Central memory CD8-positive, alpha-beta T cell (primary cell): Measurements from ENCODE around the gene DSCAM.

ENCODE experiments used
- ATAC-seq: fragments of 150-1000 bp; cut with Tn5 transposase; replicated peaks from 2 replicates; pipeline ENCODE4 v1.10.0; 2022; ENCODE audit warnings: mild to moderate bottlenecking, moderate FRiP score, moderate number of reproducible peaks; ENCODE audit not compliant: poor library complexity, severe bottlenecking; ENCODE audit errors: extremely low read depth
- DNase-seq, 2 donors: peaks; one replicate each; pipeline ENCODE4 v3.0.0; 2021; ENCODE audit warnings: low spot score in 2 of 2
- H3K27ac Mint-ChIP-seq: one replicate; pipeline ENCODE4 v1.8.0; 2022; ENCODE audit warnings: low read depth, mild to moderate bottlenecking, moderate library complexity, mixed read lengths
- H3K27me3 Mint-ChIP-seq: one replicate; pipeline ENCODE4 v1.8.0; 2022; ENCODE audit warnings: mixed read lengths
- H3K36me3 Mint-ChIP-seq: one replicate; pipeline ENCODE4 v1.8.0; 2022; ENCODE audit warnings: mild to moderate bottlenecking, moderate library complexity, mixed read lengths; ENCODE audit not compliant: insufficient read depth
- H3K4me1 Mint-ChIP-seq: one replicate; pipeline ENCODE4 v1.8.0; 2022; ENCODE audit warnings: mixed read lengths
- H3K4me3 Mint-ChIP-seq: one replicate; pipeline ENCODE4 v1.8.0; 2022; ENCODE audit warnings: mild to moderate bottlenecking, moderate library complexity, mixed read lengths
- H3K9me3 Mint-ChIP-seq: one replicate; pipeline ENCODE4 v1.8.0; 2022; ENCODE audit warnings: mixed read lengths

The DSCAM gene

DNA sequence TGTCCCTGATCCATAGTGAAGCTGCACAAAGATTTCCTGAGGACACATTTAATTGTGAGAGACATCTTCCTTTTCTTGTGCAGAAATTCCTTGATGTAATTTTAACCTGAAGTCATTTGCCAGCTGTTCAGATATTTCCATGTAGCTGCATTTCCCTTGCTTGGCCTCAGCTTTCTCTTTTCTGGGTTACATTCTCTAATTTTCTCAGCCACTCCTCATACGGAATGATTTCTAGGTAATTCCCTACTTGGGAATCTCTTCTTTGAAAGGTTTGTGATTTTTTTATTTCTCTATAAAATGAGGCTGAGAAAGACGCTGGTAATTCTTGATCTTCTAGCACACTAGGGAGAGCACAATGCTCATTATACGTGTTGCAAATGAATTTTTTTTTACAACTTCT, 780.7 kb downstream of the DSCAM start:
- no peak for ATAC-seq
- no peak overlapping the region for H3K4me3 Mint-ChIP-seq
- H3K27ac Mint-ChIP-seq = no peak overlapping the region
- peaks cover 21% of the 10 kb centered on the region for H3K9me3 Mint-ChIP-seq
- no peaks in the 10 kb centered on the region for H3K27me3 Mint-ChIP-seq
- peaks cover 1% of the 10 kb centered on the region for H3K36me3 Mint-ChIP-seq
- H3K4me1 Mint-ChIP-seq = no peaks in the 10 kb centered on the region
- no peak for DNase-seq

- Mint-ChIP-seq H3K27me3 (no peaks in the 10 kb centered on the region), H3K9me3 (peaks cover 30% of the 10 kb centered on the region), H3K36me3 (no peaks in the 10 kb centered on the region), H3K27ac (no peak overlapping the region), H3K4me1 (no peaks in the 10 kb centered on the region), H3K4me3 (no peak overlapping the region)
- ATAC-seq (no peak), DNase-seq (no peak)
Observed at GRCh38 chr21:40060083-40060677, 786.8 kb downstream of the DSCAM start.

GRCh38 chr21:40057331-40057730, 789.6 kb downstream of the DSCAM start:
- no peak for ATAC-seq
- Mint-ChIP-seq H3K9me3 (peaks cover 41% of the 10 kb centered on the region), H3K36me3 (peaks cover under 1% of the 10 kb centered on the region), H3K27me3 (no peaks in the 10 kb centered on the region), H3K27ac (no peak overlapping the region), H3K4me3 (no peak overlapping the region), H3K4me1 (no peaks in the 10 kb centered on the region)
- no peak for DNase-seq

- H3K27me3 Mint-ChIP-seq = no peaks in the 10 kb centered on the region
- peaks cover 32% of the 10 kb centered on the region for H3K9me3 Mint-ChIP-seq
- H3K27ac Mint-ChIP-seq = no peak overlapping the region
- peaks cover 2% of the 10 kb centered on the region for H3K36me3 Mint-ChIP-seq
- no peak overlapping the region for H3K4me3 Mint-ChIP-seq
- no peak for ATAC-seq
- DNase-seq = no peak
- H3K4me1 Mint-ChIP-seq = no peaks in the 10 kb centered on the region
Observed at GRCh38 chr21:40056031-40056430, 790.9 kb downstream of the DSCAM start.

GRCh38 chr21:40054403-40054802, 792.6 kb downstream of the DSCAM start:
- Mint-ChIP-seq H3K9me3 (peaks cover 24% of the 10 kb centered on the region), H3K36me3 (peaks cover 2% of the 10 kb centered on the region), H3K27me3 (no peaks in the 10 kb centered on the region), H3K27ac (no peak overlapping the region), H3K4me3 (no peak overlapping the region), H3K4me1 (no peaks in the 10 kb centered on the region)
- no peak for ATAC-seq
- no peak for DNase-seq

- Mint-ChIP-seq H3K36me3 (peaks cover 2% of the 10 kb centered on the region), H3K4me1 (no peaks in the 10 kb centered on the region), H3K9me3 (peaks cover 22% of the 10 kb centered on the region), H3K4me3 (no peak overlapping the region), H3K27me3 (no peaks in the 10 kb centered on the region), H3K27ac (no peak overlapping the region)
- ATAC-seq (no peak), DNase-seq (no peak)
Observed at GRCh38 chr21:40053007-40053406, 794.0 kb downstream of the DSCAM start.

DNA sequence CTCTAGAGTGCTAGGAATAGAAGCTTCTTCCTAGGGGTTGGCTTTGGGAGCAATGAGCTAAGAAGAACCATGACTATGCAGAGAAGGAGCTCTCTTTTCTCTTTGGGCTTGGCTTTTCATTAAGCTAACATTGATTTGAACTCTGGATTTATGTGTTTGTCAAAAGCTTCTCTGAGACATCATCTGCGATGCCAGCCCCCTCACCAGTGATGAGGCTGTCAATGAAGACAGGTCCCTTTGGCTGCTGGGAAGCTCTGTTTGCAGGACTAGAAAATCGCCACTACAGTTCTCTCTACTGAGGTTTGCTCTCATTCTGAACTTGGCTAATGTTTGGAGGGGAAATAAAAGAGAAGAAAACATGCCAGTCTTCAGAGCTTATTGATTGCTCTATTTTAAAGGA, 794.7 kb downstream of the DSCAM start:
- peaks cover 21% of the 10 kb centered on the region for H3K9me3 Mint-ChIP-seq
- H3K4me1 Mint-ChIP-seq = no peaks in the 10 kb centered on the region
- peaks cover 2% of the 10 kb centered on the region for H3K36me3 Mint-ChIP-seq
- DNase-seq (no peak), ATAC-seq (no peak)
- H3K4me3 Mint-ChIP-seq = no peak overlapping the region
- H3K27ac Mint-ChIP-seq = no peak overlapping the region
- no peaks in the 10 kb centered on the region for H3K27me3 Mint-ChIP-seq

DNA sequence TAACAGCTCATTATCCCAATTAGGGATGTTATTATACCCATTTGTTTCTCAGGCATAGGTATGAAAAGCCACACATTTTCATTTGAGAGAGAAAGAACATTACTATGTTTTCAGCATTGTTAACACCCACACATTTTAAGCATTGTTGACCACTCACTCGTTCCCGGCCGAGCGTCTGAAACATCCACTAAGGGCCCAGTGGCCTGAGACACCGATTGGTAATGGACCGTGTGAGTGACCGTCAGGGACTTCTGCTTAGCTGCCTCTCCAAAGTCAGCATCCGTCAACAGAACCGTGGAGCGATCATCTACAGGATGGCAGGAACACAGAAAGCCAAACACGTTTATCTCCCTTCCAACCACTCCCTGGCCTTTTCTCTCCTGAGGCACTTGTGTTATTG, 795.2 kb downstream of the DSCAM start:
- Mint-ChIP-seq H3K4me1 (no peaks in the 10 kb centered on the region), H3K9me3 (peaks cover 21% of the 10 kb centered on the region), H3K36me3 (peaks cover 2% of the 10 kb centered on the region), H3K4me3 (no peak overlapping the region), H3K27me3 (no peaks in the 10 kb centered on the region), H3K27ac (no peak overlapping the region)
- DNase-seq (no peak), ATAC-seq (no peak)

- peaks cover 14% of the 10 kb centered on the region for H3K9me3 Mint-ChIP-seq
- no peak for DNase-seq
- peaks cover 2% of the 10 kb centered on the region for H3K36me3 Mint-ChIP-seq
- no peak overlapping the region for H3K4me3 Mint-ChIP-seq
- ATAC-seq = no peak
- no peaks in the 10 kb centered on the region for H3K4me1 Mint-ChIP-seq
- H3K27ac Mint-ChIP-seq = no peak overlapping the region
- no peaks in the 10 kb centered on the region for H3K27me3 Mint-ChIP-seq
Observed at GRCh38 chr21:40049931-40050290, 797.0 kb downstream of the DSCAM start.

- Mint-ChIP-seq H3K4me1 (no peaks in the 10 kb centered on the region), H3K4me3 (no peak overlapping the region), H3K27me3 (no peaks in the 10 kb centered on the region), H3K36me3 (peaks cover 2% of the 10 kb centered on the region), H3K27ac (no peak overlapping the region), H3K9me3 (peaks cover 9% of the 10 kb centered on the region)
- DNase-seq = no peak
- no peak for ATAC-seq
Observed at GRCh38 chr21:40049031-40049930, 797.7 kb downstream of the DSCAM start.

GRCh38 chr21:40047993-40048730, 798.8 kb downstream of the DSCAM start:
- Mint-ChIP-seq H3K36me3 (peaks cover 2% of the 10 kb centered on the region), H3K4me1 (no peaks in the 10 kb centered on the region), H3K27me3 (no peaks in the 10 kb centered on the region), H3K9me3 (peaks cover 5% of the 10 kb centered on the region), H3K27ac (no peak overlapping the region), H3K4me3 (no peak overlapping the region)
- no peak for ATAC-seq
- DNase-seq = no peak

DNA sequence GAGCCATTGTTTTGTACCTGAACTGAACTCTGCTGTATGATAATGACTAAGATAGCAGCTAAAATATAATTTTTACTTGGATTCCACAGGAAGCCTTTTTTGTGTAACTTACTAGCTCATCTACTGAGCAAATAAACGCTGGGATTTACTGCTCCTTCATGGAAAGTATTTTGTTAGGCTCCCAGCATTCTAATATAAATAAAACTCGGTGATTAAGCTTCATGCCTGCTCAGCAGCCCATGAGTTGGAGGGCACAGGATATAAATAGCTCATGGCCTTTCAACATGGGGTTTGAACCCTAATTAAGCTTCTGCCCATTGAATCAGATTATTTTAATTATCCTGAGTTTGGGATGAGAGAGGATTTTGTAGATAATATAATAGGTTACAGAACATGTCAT, 799.7 kb downstream of the DSCAM start:
- Mint-ChIP-seq H3K36me3 (no peaks in the 10 kb centered on the region), H3K4me3 (no peak overlapping the region), H3K9me3 (peaks cover 5% of the 10 kb centered on the region), H3K27ac (no peak overlapping the region), H3K4me1 (no peaks in the 10 kb centered on the region), H3K27me3 (no peaks in the 10 kb centered on the region)
- DNase-seq (no peak), ATAC-seq (no peak)

DNA sequence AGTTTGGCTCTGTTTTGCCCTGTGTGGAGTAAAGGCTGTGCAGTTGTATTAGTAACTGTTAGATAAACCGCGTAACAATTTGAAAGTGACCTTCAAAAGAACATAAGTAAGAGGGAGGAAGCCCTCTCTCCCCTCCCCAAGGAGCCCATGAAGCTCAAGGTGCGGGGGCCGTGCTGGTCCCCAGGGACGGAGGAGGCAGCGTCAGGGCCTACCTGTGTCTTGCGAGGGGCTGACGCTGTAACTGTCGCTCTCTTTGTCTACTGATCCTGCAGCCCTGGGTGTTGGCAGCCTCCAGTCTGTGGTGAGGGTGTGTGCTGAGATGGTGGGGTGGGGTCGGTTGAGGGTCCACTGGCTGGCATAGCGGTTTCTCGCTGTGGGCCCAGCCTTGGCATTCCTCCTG, 803.1 kb downstream of the DSCAM start:
- Mint-ChIP-seq H3K9me3 (no peaks in the 10 kb centered on the region), H3K27me3 (no peaks in the 10 kb centered on the region), H3K4me3 (no peak overlapping the region), H3K36me3 (no peaks in the 10 kb centered on the region), H3K27ac (no peak overlapping the region), H3K4me1 (no peaks in the 10 kb centered on the region)
- ATAC-seq (no peak), DNase-seq (no peak)
